HG03565 (cell line): ENCODE results near the gene RNF225.
"Not testable (repeated sequence)": the region's sequence is repeated elsewhere in the genome, so short reads cannot be mapped to it uniquely, and the experiment has no call there.

Experiments
- ATAC-seq: cut with Tn5 transposase; IDR thresholded peaks from one replicate; pipeline ENCODE4 v1.9.1; 2021; ENCODE audit warnings: mild to moderate bottlenecking, moderate library complexity; ENCODE audit not compliant: unreplicated experiment

Gene RNF225

GRCh38 chr19:58386576-58387337, 8.7 kb upstream of the RNF225 start, which contains the start of gene RPS5:
Gene RPS5, plus strand, starts transcription at chr19:58387269. Its CDS starts 869 bp downstream, at chr19:58388138.
- ATAC-seq, result peak; percentile 76

GRCh38 chr19:58387338-58388174, 7.9 kb upstream of the RNF225 start:
- ATAC-seq, result no peak

GRCh38 chr19:58388175-58388526, 7.3 kb upstream of the RNF225 start:
- no peak for ATAC-seq

GRCh38 chr19:58392945-58393724, 2.3 kb upstream of the RNF225 start:
- no peak for ATAC-seq

GRCh38 chr19:58393725-58394033, 1.8 kb upstream of the RNF225 start:
- no peak for ATAC-seq

GRCh38 chr19:58394821-58395219, 636 bp upstream of the RNF225 start:
- no peak for ATAC-seq

- ATAC-seq, result no peak
Observed at GRCh38 chr19:58395979-58396627, 647 bp downstream of the RNF225 start.

- ATAC-seq, result no peak
Observed at GRCh38 chr19:58396691-58397532, 1.5 kb downstream of the RNF225 start.

- no peak for ATAC-seq
Observed at GRCh38 chr19:58397533-58398037, 2.1 kb downstream of the RNF225 start.

- ATAC-seq, result no peak
Observed at GRCh38 chr19:58398087-58398486, 2.6 kb downstream of the RNF225 start.

- no peak for ATAC-seq
Observed at GRCh38 chr19:58398545-58398944, 3.1 kb downstream of the RNF225 start.

GRCh38 chr19:58399903-58400302, 4.4 kb downstream of the RNF225 start:
- ATAC-seq, result no peak

GRCh38 chr19:58400316-58400915, 5.0 kb downstream of the RNF225 start:
- no peak for ATAC-seq

GRCh38 chr19:58400916-58401839, 5.7 kb downstream of the RNF225 start:
- peak; percentile 97 for ATAC-seq

GRCh38 chr19:58401840-58402421, 6.5 kb downstream of the RNF225 start:
- no peak for ATAC-seq

GRCh38 chr19:58403920-58404478, 8.5 kb downstream of the RNF225 start:
- ATAC-seq, result not testable (repeated sequence)

GRCh38 chr19:58406818-58407657, 11.6 kb downstream of the RNF225 start:
- no peak for ATAC-seq
